ENCODE results near the gene ADPRHL1. TPM values are rescaled to one million over a fixed set of nuclear protein-coding genes. Genes with fewer than 3 reads are reported as not detected.
"Not testable (repeated sequence)": the region's sequence is repeated elsewhere in the genome, so short reads cannot be mapped to it uniquely, and the experiment has no call there.

Gene ADPRHL1
- total RNA-seq, 1 experiment from 2014 or later: 11.5 TPM

GRCh38 chr13:113441661-113442060 is 11.6 kb downstream of the ADPRHL1 start:
- CTCF ChIA-PET: no interaction called here
- Histone ChIP-seq H3K36me3 (ENCODE audit: low read depth) (no peaks in the 10 kb centered on the region), H3F3A (ENCODE audit: insufficient read depth, low read depth) (peaks cover 4% of the 10 kb centered on the region; the same call in 1 of the 2 replicates), H3K4me3 (no peak overlapping the region), H3K9me3 (ENCODE audit: insufficient read depth, low read depth) (peaks cover 6% of the 10 kb centered on the region; the same call in 1 of the 2 replicates), H3K4me1 (replicated peaks; ENCODE audit: insufficient read depth) (no peaks in the 10 kb centered on the region), H3K27ac (no peak overlapping the region), H4K20me1 (ENCODE audit: insufficient read depth) (no peaks in the 10 kb centered on the region), H3K79me2 (ENCODE audit: low read depth) (no peaks in the 10 kb centered on the region), H3K4me2 (no peak overlapping the region), H3K9me2 (ENCODE audit: insufficient read depth) (no peaks in the 10 kb centered on the region), H2AFZ (no peak overlapping the region), H3K27me3 (ENCODE audit: insufficient read depth, low read depth) (no peaks in the 10 kb centered on the region)
- TF ChIP-seq EZH2 (IDR thresholded peaks at IDR 0.05; ENCODE audit: low read depth): no peak
- no peak for TF ChIP-seq CTCF (conservative IDR thresholded peaks at IDR 0.05)
- intact Hi-C loops (cut with micrococcal nuclease; ENCODE audit: unreplicated experiment): loop anchor here (10.0 kb wide), 1 partner anchor 147 kb away; the partner anchor contains the start of gene LAMP1
- DNase-seq: no peak
- BruUV-seq (replicated peaks): no TSS peak
- POLR2A ChIA-PET (ENCODE audit: unreplicated experiment): no interaction called here

GRCh38 chr13:113437408-113438010 is 15.8 kb downstream of the ADPRHL1 start:
- no peak for DNase-seq

DNA sequence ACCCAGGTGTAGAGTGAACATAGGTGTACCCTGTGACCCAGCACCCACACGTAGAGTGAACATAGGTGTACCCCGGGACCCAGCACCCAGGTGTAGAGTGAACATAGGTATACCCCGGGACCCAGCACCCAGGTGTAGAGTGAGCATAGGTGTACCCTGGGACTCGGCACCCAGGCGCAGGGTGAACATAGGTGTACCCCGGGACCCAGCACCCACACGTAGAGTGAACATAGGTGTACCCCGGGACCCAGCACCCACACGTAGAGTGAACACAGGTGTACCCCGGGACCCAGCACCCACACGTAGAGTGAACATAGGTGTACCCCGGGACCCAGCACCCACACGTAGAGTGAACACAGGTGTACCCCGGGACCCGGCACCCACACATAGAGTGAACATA is 16.4 kb downstream of the ADPRHL1 start:
- H3K79me2 ChIP-seq (ENCODE audit: low read depth); H3K27me3 ChIP-seq (ENCODE audit: insufficient read depth, low read depth); CTCF ChIA-PET; H3K36me3 ChIP-seq (ENCODE audit: low read depth); POLR2A ChIA-PET (ENCODE audit: unreplicated experiment); H3K27ac ChIP-seq; BruUV-seq (replicated peaks); H3F3A ChIP-seq (ENCODE audit: insufficient read depth, low read depth); H3K9me3 ChIP-seq (ENCODE audit: insufficient read depth, low read depth); DNase-seq; H2AFZ ChIP-seq; H3K4me2 ChIP-seq; intact Hi-C loops (cut with micrococcal nuclease; ENCODE audit: unreplicated experiment); H3K4me1 ChIP-seq (replicated peaks; ENCODE audit: insufficient read depth); H3K4me3 ChIP-seq; H3K9me2 ChIP-seq (ENCODE audit: insufficient read depth); H4K20me1 ChIP-seq (ENCODE audit: insufficient read depth): not testable (repeated sequence)

More at GRCh38 chr13:113437408-113438010, 15.8 kb downstream of the ADPRHL1 start:
- Histone ChIP-seq H3K36me3 (ENCODE audit: low read depth) (no peaks in the 10 kb centered on the region), H3K27ac (no peak overlapping the region), H4K20me1 (ENCODE audit: insufficient read depth) (no peaks in the 10 kb centered on the region), H3F3A (ENCODE audit: insufficient read depth, low read depth) (no peaks in the 10 kb centered on the region; the same call in 1 of the 2 replicates), H3K79me2 (ENCODE audit: low read depth) (no peaks in the 10 kb centered on the region), H3K4me1 (replicated peaks; ENCODE audit: insufficient read depth) (no peaks in the 10 kb centered on the region), H3K4me3 (no peak overlapping the region), H2AFZ (no peak overlapping the region), H3K9me2 (ENCODE audit: insufficient read depth) (no peaks in the 10 kb centered on the region), H3K4me2 (no peak overlapping the region), H3K9me3 (ENCODE audit: insufficient read depth, low read depth) (no peaks in the 10 kb centered on the region), H3K27me3 (ENCODE audit: insufficient read depth, low read depth) (no peaks in the 10 kb centered on the region)
- TF ChIP-seq EZH2 (IDR thresholded peaks at IDR 0.05; ENCODE audit: low read depth): no peak
- TF ChIP-seq CTCF (conservative IDR thresholded peaks at IDR 0.05): no peak
- intact Hi-C loops (cut with micrococcal nuclease; ENCODE audit: unreplicated experiment): no loop called here
- POLR2A ChIA-PET (ENCODE audit: unreplicated experiment): no interaction called here
- CTCF ChIA-PET: no interaction called here
- no TSS peak for BruUV-seq (replicated peaks)

- H3K4me3 ChIP-seq; POLR2A ChIA-PET (ENCODE audit: unreplicated experiment); H3K4me2 ChIP-seq; H3K79me2 ChIP-seq (ENCODE audit: low read depth); H3K4me1 ChIP-seq (replicated peaks; ENCODE audit: insufficient read depth); BruUV-seq (replicated peaks); CTCF ChIA-PET; H2AFZ ChIP-seq; H3K9me3 ChIP-seq (ENCODE audit: insufficient read depth, low read depth); H3K27me3 ChIP-seq (ENCODE audit: insufficient read depth, low read depth); DNase-seq; H3K9me2 ChIP-seq (ENCODE audit: insufficient read depth); H3K36me3 ChIP-seq (ENCODE audit: low read depth); H3F3A ChIP-seq (ENCODE audit: insufficient read depth, low read depth); intact Hi-C loops (cut with micrococcal nuclease; ENCODE audit: unreplicated experiment); H3K27ac ChIP-seq; H4K20me1 ChIP-seq (ENCODE audit: insufficient read depth): not testable (repeated sequence)
Observed at GRCh38 chr13:113435907-113436306, 17.4 kb downstream of the ADPRHL1 start.
